ENCODE results near the gene TTBK1. TPM values are rescaled to one million over a fixed set of nuclear protein-coding genes. Genes with fewer than 3 reads are reported as not detected.

Gene TTBK1
- total RNA-seq, 2 experiments from 2014 or later: not detected

DNA sequence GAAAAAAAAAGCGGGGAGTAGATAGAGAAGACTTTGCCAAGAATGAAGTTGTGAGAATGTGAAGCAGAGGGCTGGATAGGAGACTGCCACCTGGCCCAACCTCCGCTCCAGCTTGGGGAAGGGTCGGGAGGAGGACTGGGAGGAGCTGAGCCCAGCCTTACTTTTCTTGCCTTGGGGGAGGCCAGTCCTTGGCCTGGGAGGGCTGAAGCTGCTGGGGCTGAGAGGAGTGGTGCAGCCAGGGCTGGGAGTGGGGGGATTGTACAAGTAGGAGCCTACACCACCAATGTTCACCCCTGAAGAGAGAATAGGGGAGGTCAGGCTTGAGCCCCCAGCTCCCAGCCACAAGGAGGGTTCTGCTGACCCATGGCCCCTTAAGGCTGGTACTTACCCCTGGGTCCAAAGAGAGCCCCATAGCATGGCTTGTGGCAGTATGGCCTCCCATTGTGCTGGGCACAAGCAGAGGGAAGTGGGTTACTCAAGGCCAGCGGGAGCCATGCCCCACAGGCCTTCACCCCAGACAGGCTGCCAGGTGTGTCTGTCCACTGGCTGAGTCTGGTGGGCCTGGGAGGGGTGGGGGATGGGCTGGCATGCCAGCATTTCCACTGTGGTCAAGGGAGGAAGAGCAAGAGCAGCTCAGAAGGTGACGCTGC, 64.3 kb downstream of the TTBK1 start:
- Mint-ChIP-seq H3K9me3 (no peaks in the 10 kb centered on the region), H3K27me3 (peaks cover 8% of the 10 kb centered on the region), H3K36me3 (no peaks in the 10 kb centered on the region), H3K4me1 (peaks cover 3% of the 10 kb centered on the region), H3K27ac (no peak overlapping the region), H3K4me3 (no peak overlapping the region)
- POLR2A ChIA-PET: interaction anchor here (1.4 to 1.5 kb wide), 2 partner anchors 90 to 324 kb away, joined by 3 to 5 read pairs; partner anchors contain the start of gene PPP2R5D
- no peak for ATAC-seq (ENCODE audit: low read depth)
- DNase-seq: no peak

DNA sequence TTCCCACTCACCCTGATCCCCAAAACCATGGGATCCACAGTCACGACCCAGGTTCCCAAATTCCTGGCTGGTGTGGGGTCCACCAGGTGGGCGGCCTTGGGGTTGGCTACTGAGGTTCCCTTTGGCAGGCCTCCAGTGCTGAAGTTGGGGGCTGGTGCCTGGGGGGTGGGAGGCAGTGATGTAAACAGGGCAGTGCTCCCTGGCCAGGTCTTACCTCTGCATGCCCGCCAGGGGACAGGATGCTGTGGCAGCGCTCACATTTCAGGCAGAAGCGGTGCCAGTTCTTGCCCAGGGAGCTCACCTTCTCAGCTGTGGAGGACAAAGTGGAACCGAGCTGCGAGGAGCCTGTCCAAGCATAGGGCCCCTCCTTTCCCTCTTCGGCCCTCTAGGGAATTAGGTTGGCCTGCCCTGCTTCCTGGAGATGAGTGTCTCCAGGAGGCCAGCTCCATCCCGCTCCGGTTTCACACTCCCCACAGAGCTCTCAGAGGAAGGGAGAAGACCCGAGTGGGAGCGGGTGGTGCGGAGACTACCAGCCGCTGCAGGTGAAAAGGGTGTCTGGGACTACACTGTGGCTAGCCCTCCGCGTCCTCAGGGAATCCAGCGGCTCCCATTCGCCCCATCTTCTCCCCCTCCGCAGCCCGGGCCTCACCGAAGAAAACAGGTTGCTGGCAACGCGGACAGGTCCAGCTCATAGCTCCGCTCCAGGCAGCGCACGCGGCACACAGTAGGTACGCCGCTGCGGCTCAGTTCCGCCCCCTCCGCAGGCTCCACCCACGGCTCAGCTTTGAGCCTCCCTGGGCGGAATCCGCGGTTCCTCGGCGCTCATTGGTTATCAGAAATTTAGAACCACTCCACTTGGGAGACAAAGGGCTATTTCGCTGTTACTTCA, 65.1 kb downstream of the TTBK1 start, which contains the start of gene CRIP3:
Gene CRIP3 (minus strand): TSS at position 726 of the 889 bp plus-strand sequence. CDS start 34 bp downstream, at position 692.
- ATAC-seq (ENCODE audit: low read depth) (peak; percentile 82), DNase-seq (peak; percentile 63)
- Mint-ChIP-seq H3K27me3 (peaks cover 8% of the 10 kb centered on the region), H3K4me1 (peaks cover 4% of the 10 kb centered on the region), H3K4me3 (peak within 1 kb of the TSS; percentile 82), H3K27ac (no peak within 1 kb of the TSS), H3K9me3 (no peaks in the 10 kb centered on the region), H3K36me3 (no peaks in the 10 kb centered on the region)
- POLR2A ChIA-PET: interaction anchor here (1.4 to 1.5 kb wide), 2 partner anchors 89 to 324 kb away, joined by 3 to 5 read pairs; partner anchors contain the start of gene PPP2R5D

DNA sequence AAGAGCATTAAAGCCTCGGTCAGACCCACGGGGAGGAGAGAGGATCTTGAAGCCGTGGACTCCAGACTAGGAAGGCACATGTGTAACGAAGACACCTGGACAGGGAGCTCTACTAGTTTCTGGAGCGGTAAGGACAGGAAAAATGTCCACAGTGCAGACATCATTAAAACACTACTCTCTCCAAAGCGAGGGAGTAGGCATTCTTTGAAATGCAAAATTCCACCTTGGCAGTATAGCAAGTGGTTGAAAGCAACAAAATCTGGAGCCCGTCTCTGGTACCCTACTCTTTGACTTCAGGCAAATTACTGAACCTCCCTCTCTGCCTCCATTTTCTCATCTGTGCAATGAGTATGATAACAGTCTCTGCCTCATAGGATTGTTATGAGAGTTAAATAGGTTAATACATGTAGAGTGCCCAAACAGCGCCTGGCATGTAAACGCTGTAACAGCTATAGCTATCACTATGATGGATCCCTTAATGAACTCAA, 65.8 kb downstream of the TTBK1 start:
- peak overlapping the region; percentile 82 for H3K4me3 Mint-ChIP-seq
- no peaks in the 10 kb centered on the region for H3K36me3 Mint-ChIP-seq
- H3K27ac Mint-ChIP-seq: no peak overlapping the region
- no peak for ATAC-seq (ENCODE audit: low read depth)
- DNase-seq: no peak
- POLR2A ChIA-PET: interaction anchor here (1.2 to 1.5 kb wide), 3 partner anchors 89 to 325 kb away, joined by 3 to 5 read pairs (median 3); partner anchors contain the start of gene PPP2R5D
- H3K27me3 Mint-ChIP-seq: peaks cover 10% of the 10 kb centered on the region
- H3K4me1 Mint-ChIP-seq: peaks cover 4% of the 10 kb centered on the region
- H3K9me3 Mint-ChIP-seq: no peaks in the 10 kb centered on the region

DNA sequence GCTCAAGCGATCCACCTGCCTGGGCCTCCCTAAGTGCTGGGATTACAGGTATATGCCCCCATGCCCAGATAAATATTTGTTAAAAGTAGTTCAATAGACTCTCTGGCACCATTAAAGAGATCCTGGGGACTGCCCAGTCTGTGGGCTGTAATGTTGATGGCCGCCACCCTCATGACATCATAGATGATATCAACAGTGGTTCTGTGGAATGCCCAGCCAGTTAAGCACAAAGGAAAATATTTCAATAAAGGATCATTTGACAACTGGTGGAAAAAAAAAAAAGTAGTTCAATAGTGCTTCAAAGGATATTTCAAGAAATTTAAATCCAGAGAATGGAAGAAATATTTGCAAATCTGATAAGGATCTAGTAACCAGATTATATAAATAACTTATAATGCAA, 66.9 kb downstream of the TTBK1 start:
- POLR2A ChIA-PET: interaction anchor here (1.2 kb wide), 1 partner anchor 170 kb away, joined by 3 read pairs; no protein-coding TSS in a partner anchor
- no peak overlapping the region for H3K27ac Mint-ChIP-seq
- no peak for DNase-seq
- peaks cover 12% of the 10 kb centered on the region for H3K27me3 Mint-ChIP-seq
- peaks cover 4% of the 10 kb centered on the region for H3K4me1 Mint-ChIP-seq
- H3K36me3 Mint-ChIP-seq: no peaks in the 10 kb centered on the region
- no peaks in the 10 kb centered on the region for H3K9me3 Mint-ChIP-seq
- ATAC-seq (ENCODE audit: low read depth): no peak
- H3K4me3 Mint-ChIP-seq: no peak overlapping the region

DNA sequence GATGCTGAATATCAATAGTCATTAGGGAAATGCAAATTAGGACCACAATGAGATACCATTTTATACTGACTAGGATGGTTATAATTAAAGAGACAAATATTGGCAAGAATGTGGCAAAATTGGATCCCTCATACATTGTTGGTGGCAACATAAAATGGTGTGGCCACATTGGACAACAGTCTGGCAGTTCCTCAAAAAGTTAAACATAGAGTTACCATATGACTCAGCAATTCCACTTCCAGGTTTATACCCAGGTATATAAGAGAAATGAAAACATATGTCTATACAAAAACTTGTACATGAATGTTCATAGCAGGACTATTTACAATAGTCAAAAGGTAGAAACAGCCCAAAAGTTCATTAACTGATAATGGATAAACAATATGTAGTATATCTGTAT, 67.3 kb downstream of the TTBK1 start:
- H3K27me3 Mint-ChIP-seq: peaks cover 12% of the 10 kb centered on the region
- no peaks in the 10 kb centered on the region for H3K36me3 Mint-ChIP-seq
- no peak for ATAC-seq (ENCODE audit: low read depth)
- H3K27ac Mint-ChIP-seq: no peak overlapping the region
- no peak overlapping the region for H3K4me3 Mint-ChIP-seq
- no peak for DNase-seq
- H3K4me1 Mint-ChIP-seq: peaks cover 7% of the 10 kb centered on the region
- no peaks in the 10 kb centered on the region for H3K9me3 Mint-ChIP-seq
- POLR2A ChIA-PET: no interaction called here

DNA sequence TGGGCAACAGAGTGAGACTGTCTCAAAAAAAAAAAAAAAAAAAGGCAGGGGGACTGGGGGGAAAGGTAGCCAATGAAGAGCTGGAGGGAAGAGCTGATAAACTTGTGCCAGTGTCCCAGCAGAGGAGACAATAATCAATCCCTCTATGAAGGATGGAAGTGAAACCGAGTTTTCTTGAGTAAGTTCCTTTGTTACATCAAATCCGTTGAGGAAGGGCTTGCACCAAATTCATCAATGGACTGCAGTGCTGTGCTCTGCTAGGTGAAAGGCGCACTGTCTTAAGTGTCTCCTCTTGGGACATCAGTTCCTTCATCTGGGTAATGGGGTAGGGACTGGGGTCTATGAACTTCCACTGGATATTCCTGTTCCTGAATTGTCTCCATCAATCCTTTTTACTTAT, 68.4 kb downstream of the TTBK1 start:
- no peaks in the 10 kb centered on the region for H3K9me3 Mint-ChIP-seq
- DNase-seq (no peak), ATAC-seq (ENCODE audit: low read depth) (no peak)
- H3K4me3 Mint-ChIP-seq: no peak overlapping the region
- no peak overlapping the region for H3K27ac Mint-ChIP-seq
- H3K27me3 Mint-ChIP-seq: peaks cover 12% of the 10 kb centered on the region
- H3K4me1 Mint-ChIP-seq: peaks cover 9% of the 10 kb centered on the region
- POLR2A ChIA-PET: no interaction called here
- H3K36me3 Mint-ChIP-seq: no peaks in the 10 kb centered on the region

DNA sequence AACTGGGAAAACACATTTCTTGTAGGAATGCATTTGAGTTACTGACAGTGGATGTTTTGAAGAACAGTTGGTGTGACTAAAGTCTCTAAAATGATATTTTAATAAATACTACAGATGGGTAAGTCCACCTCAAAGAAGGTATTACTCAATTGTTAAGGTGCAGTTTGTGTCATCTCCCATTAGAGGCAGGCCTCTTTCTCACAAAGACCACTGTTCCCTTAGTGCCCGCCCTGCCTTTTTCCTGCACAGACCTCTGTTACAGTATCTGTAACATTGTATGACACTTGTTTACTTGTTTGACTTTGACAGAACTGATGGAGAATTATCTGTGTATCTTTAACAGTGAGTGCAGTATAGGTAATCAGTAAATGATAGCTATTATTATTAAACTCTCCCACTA, 70.5 kb downstream of the TTBK1 start:
- DNase-seq (no peak), ATAC-seq (ENCODE audit: low read depth) (no peak)
- H3K27ac Mint-ChIP-seq: no peak overlapping the region
- no peaks in the 10 kb centered on the region for H3K9me3 Mint-ChIP-seq
- H3K4me1 Mint-ChIP-seq: peaks cover 9% of the 10 kb centered on the region
- POLR2A ChIA-PET: interaction anchor here (0.5 kb wide), 1 partner anchor 84 kb away, joined by 4 read pairs; no protein-coding TSS in a partner anchor
- H3K36me3 Mint-ChIP-seq: no peaks in the 10 kb centered on the region
- peaks cover 8% of the 10 kb centered on the region for H3K27me3 Mint-ChIP-seq
- H3K4me3 Mint-ChIP-seq: no peak overlapping the region

DNA sequence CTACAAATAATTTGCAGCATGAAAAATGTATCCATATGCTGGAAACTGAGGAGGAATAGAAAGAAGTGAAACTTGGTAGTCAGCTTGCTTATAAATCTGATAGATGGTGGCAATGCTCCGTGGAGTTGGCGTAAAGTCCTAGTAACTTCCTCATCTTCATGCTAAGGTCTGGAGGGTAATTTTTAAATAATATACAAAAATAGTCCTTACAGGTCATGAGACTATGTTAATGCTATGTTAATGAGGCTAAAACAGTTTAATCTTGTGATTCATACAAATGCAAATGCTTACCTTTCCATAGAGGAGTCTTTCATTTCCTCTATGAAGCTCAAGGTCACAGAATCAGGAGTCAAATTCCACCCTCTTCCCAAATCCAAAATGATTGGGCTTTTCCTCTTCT, 74.7 kb downstream of the TTBK1 start:
- peaks cover 9% of the 10 kb centered on the region for H3K27me3 Mint-ChIP-seq
- H3K4me1 Mint-ChIP-seq: peaks cover 5% of the 10 kb centered on the region
- H3K27ac Mint-ChIP-seq: no peak overlapping the region
- no peak overlapping the region for H3K4me3 Mint-ChIP-seq
- no peak for ATAC-seq (ENCODE audit: low read depth)
- H3K36me3 Mint-ChIP-seq: no peaks in the 10 kb centered on the region
- no peaks in the 10 kb centered on the region for H3K9me3 Mint-ChIP-seq
- no peak for DNase-seq
- POLR2A ChIA-PET: no interaction called here

DNA sequence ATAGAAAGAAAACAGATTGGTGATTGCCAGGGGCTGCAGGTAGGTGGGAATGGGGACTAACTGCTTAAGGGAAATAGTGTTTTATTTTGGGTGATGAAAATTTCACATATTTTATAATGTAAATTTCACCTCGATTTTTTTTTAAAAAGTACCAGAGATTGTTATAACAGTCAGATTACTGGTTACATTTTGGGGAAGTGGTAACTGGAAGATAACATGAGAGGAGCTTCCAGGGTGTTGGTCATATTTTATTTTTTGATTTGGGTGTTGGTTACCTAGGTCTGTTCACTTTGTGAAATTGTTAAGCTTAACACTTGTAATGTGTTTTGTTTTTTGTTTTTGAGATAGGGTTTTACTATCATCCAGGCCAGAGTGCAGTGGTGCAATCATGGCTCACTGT, 82.6 kb downstream of the TTBK1 start:
- no peaks in the 10 kb centered on the region for H3K36me3 Mint-ChIP-seq
- POLR2A ChIA-PET: no interaction called here
- H3K4me1 Mint-ChIP-seq: no peaks in the 10 kb centered on the region
- no peak overlapping the region for H3K27ac Mint-ChIP-seq
- H3K9me3 Mint-ChIP-seq: no peaks in the 10 kb centered on the region
- no peak overlapping the region for H3K4me3 Mint-ChIP-seq
- ATAC-seq (ENCODE audit: low read depth): no peak
- peaks cover 7% of the 10 kb centered on the region for H3K27me3 Mint-ChIP-seq
- no peak for DNase-seq

DNA sequence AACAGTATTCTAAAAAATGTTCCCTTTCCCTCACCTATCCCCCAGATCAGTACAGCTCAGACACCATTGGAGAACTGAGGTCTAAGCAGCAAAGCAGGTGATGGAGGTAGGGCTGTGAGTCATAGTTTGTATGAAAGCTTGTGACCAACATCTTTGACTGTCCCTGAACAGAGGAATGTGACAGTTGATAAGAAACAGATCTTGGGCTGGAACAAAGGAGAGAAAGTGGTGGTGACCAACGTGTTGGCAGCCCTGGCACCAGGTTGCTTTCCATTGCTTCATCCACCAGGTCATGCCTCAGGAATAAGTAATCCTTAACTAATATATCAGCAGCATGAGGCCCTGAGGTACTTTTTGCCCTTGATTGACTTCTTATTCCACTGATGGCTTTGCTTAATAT, 85.2 kb downstream of the TTBK1 start:
- ATAC-seq (ENCODE audit: low read depth): no peak

DNA sequence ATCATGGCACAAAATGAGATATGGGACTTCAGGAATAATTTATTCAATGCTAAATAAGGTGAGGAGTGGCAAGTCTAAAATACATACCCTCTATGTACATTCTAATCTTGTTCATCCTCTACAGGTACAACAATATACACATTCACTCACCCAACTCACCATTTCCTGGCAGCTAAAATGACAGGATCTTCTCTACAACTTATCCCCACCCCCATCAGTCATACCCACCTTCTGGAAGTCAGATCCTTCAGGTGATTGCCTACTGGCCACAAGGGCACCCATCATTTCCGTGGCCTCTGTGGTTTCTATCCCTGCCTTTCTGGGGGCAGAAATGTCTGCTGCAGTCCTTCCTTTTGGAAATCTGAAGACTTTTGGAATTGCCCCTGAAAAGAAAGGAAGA, 88.2 kb downstream of the TTBK1 start:
- no peak for ATAC-seq (ENCODE audit: low read depth)
- no peak for DNase-seq
- H3K9me3 Mint-ChIP-seq: no peaks in the 10 kb centered on the region
- no peaks in the 10 kb centered on the region for H3K27me3 Mint-ChIP-seq
- POLR2A ChIA-PET: no interaction called here
- H3K36me3 Mint-ChIP-seq: no peaks in the 10 kb centered on the region
- peaks cover 9% of the 10 kb centered on the region for H3K4me1 Mint-ChIP-seq
- H3K4me3 Mint-ChIP-seq: no peak overlapping the region
- no peak overlapping the region for H3K27ac Mint-ChIP-seq

More for the DNA sequence above, 85.2 kb downstream of the TTBK1 start:
- Mint-ChIP-seq H3K4me3 (no peak overlapping the region), H3K9me3 (no peaks in the 10 kb centered on the region), H3K27me3 (no peaks in the 10 kb centered on the region), H3K36me3 (no peaks in the 10 kb centered on the region), H3K4me1 (peaks cover 9% of the 10 kb centered on the region), H3K27ac (no peak overlapping the region)
- DNase-seq: no peak
- POLR2A ChIA-PET: interaction anchor here (0.6 kb wide), 1 partner anchor 173 kb away, joined by 3 read pairs; no protein-coding TSS in a partner anchor

DNA sequence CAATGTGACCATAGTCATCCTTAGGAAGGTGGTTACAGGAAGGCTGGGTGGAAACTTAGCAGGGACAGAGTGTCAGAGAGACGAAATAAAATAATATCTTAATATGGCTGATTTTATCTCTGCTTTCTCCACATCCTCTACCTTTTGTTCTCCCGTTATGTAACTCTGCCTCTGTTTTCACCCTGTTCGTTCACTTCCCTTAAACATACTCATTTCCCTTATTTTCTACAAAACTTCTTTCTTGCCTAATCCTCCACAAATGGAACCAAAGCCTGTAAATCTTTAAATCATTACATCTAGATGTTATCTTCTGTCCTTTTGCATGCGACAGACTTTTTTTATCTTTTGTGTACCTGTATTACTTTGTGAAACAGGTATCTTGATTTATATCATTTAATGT, 88.6 kb downstream of the TTBK1 start:
- ATAC-seq (ENCODE audit: low read depth) (no peak), DNase-seq (no peak)
- Mint-ChIP-seq H3K9me3 (no peaks in the 10 kb centered on the region), H3K4me3 (no peak overlapping the region), H3K27ac (no peak overlapping the region), H3K36me3 (no peaks in the 10 kb centered on the region), H3K4me1 (peaks cover 9% of the 10 kb centered on the region), H3K27me3 (no peaks in the 10 kb centered on the region)
- POLR2A ChIA-PET: no interaction called here

DNA sequence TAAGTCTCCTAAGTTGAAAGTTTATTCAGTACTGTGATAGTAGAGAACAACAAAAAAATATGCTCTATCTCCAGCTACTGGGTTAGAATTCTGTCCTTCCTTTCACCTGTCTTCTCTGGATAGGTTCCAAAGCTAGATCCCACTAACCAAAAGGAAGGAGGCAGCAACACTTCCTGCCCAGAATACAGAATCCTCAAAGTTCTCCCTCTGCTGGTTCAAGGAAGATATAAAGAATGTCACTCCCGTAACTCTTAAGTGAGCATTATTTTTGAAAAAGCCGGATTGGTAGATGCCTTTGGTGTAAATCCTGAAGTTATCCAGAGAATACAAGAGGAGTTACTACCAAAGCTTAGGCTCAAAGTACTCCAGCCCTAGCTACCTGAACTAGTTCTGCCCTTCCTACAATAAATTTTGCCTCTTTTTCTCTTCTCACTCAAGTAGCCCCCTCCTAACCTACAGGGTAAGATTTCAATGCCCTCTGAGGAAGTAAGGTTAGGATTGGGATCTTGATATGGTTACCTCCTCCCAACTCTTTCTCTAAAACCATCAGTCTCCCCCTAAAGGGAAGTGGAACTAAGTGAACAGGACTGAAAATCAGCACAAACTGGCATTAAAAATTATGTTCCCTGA, 91.3 kb downstream of the TTBK1 start:
- no peak for DNase-seq
- Mint-ChIP-seq H3K27ac (no peak overlapping the region), H3K4me1 (peaks cover 15% of the 10 kb centered on the region), H3K4me3 (no peak overlapping the region), H3K36me3 (peaks cover 3% of the 10 kb centered on the region), H3K9me3 (no peaks in the 10 kb centered on the region), H3K27me3 (no peaks in the 10 kb centered on the region)
- POLR2A ChIA-PET: interaction anchor here (0.5 to 0.6 kb wide), 2 partner anchors 10 to 88 kb away, joined by 3 to 4 read pairs; no protein-coding TSS in a partner anchor
- ATAC-seq (ENCODE audit: low read depth): no peak
